22Rv1 (cell line): ENCODE results near the gene VPS41.

ENCODE experiments used
- CTCF ChIP-seq: fragments of 450-650 bp; IDR thresholded peaks from 2 replicates; pipeline ENCODE4 v1.5.1; 2017; ENCODE audit warnings: mild to moderate bottlenecking
- ZFX ChIP-seq: fragments of 450-650 bp; IDR thresholded peaks from 2 replicates; pipeline ENCODE4 v1.6.1; 2017; ENCODE audit warnings: antibody characterized with exemption, borderline replicate concordance

- no peak for TF ChIP-seq CTCF
- TF ChIP-seq ZFX = no peak
Measured at GRCh38 chr7:38955892-38956291, 46.9 kb upstream of the VPS41 start.
